Activated naive CD4-positive, alpha-beta T cell treated with anti-CD3 and anti-CD28 coated beads, Interleukin-2, amount 50 U/mL, for 24 hours (primary cell): ENCODE results near the gene PHF19.
A peak's percentile ranks its signal among the peaks of the same experiment; 100 is the strongest.

Experiments
- H3K27ac Mint-ChIP-seq: one replicate; pipeline ENCODE4 v1.8.0; 2021; ENCODE audit warnings: mild to moderate bottlenecking, mixed read lengths
- H3K27me3 Mint-ChIP-seq: one replicate; pipeline ENCODE4 v1.8.0; 2021; ENCODE audit warnings: mixed read lengths
- H3K36me3 Mint-ChIP-seq: one replicate; pipeline ENCODE4 v1.8.0; 2021; ENCODE audit warnings: mixed read lengths
- H3K4me1 Mint-ChIP-seq: one replicate; pipeline ENCODE4 v1.8.0; 2021; ENCODE audit warnings: mixed read lengths
- H3K4me3 Mint-ChIP-seq: one replicate; pipeline ENCODE4 v1.8.0; 2021; ENCODE audit warnings: mild to moderate bottlenecking, mixed read lengths
- H3K9me3 Mint-ChIP-seq: one replicate; pipeline ENCODE4 v1.8.0; 2021; ENCODE audit warnings: mixed read lengths

The PHF19 gene

GRCh38 chr9:120890320-120891244 is 13.6 kb upstream of the PHF19 start:
- Mint-ChIP-seq H3K4me1 (peaks cover 83% of the 10 kb centered on the region), H3K4me3 (peak overlapping the region; percentile 75), H3K27me3 (no peaks in the 10 kb centered on the region), H3K9me3 (no peaks in the 10 kb centered on the region), H3K36me3 (peaks cover 4% of the 10 kb centered on the region), H3K27ac (peak overlapping the region; percentile 98)

DNA sequence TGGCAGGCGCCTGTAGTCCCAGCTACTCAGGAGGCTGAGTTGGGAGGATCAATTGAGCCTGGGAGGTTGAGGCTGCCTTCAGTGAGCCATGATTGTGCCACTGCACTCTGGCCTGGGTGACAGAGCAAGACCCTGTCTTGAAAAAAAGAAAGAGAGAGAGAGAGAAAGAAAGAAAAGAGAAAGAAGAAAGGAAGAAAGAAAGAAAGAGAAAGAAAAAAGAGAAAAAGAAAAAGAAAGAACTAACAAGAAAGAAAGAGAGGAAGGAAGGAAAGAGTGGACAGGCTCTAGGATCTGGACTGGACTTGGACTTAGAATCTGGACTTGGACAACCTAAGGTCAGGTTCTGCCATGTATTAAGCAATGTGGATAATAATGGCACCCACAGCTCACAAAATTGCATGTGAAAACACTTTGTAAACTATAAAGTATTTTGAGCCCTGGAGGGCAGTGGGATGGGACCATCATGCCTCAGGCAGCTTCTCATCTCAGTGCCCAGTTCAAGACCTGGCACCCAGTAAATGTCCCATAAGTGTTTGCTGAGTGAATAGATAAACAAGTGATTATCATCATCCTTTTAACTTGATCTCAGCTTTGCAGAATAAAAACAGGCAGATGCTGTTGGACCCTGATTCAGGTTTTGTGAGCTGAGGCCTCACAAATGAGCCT is 12.8 kb upstream of the PHF19 start:
- H3K4me1 Mint-ChIP-seq, result peaks cover 76% of the 10 kb centered on the region
- no peaks in the 10 kb centered on the region for H3K27me3 Mint-ChIP-seq
- H3K9me3 Mint-ChIP-seq, result no peaks in the 10 kb centered on the region
- peaks cover 4% of the 10 kb centered on the region for H3K36me3 Mint-ChIP-seq
- peak overlapping the region; percentile 75 for H3K4me3 Mint-ChIP-seq
- peak overlapping the region; percentile 98 for H3K27ac Mint-ChIP-seq

GRCh38 chr9:120888626-120889025 is 11.6 kb upstream of the PHF19 start:
- Mint-ChIP-seq H3K4me3 (no peak overlapping the region), H3K27ac (peak overlapping the region; percentile 98), H3K4me1 (peaks cover 76% of the 10 kb centered on the region), H3K9me3 (no peaks in the 10 kb centered on the region), H3K27me3 (no peaks in the 10 kb centered on the region), H3K36me3 (peaks cover 4% of the 10 kb centered on the region)

DNA sequence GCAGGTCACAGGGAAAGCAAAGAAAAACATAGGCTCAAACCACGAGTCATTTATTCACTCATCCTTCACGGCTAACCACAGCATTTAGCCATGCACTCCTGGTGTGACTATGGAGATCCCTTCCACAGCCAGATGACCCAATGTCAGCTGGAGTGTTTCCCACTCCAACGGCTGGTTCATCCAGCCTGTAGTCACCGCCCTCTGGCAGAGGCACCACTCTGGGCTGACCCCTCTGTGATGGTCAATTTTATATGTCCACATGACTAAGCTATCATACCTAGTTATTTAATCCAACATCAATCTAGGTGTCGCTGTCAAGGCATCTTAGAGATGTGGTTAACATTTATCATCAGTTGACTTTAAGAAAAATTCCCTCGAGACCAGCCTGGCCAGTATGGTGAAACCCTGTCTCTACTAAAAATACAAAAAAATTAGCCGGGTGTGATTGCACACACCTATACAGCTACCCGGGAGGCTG is 9.5 kb upstream of the PHF19 start:
- no peaks in the 10 kb centered on the region for H3K27me3 Mint-ChIP-seq
- peaks cover 73% of the 10 kb centered on the region for H3K4me1 Mint-ChIP-seq
- peak overlapping the region; percentile 74 for H3K27ac Mint-ChIP-seq
- no peak overlapping the region for H3K4me3 Mint-ChIP-seq
- H3K9me3 Mint-ChIP-seq, result no peaks in the 10 kb centered on the region
- no peaks in the 10 kb centered on the region for H3K36me3 Mint-ChIP-seq

- peak overlapping the region; percentile 25 for H3K27ac Mint-ChIP-seq
- H3K4me3 Mint-ChIP-seq, result no peak overlapping the region
- no peaks in the 10 kb centered on the region for H3K36me3 Mint-ChIP-seq
- H3K4me1 Mint-ChIP-seq, result peaks cover 73% of the 10 kb centered on the region
- no peaks in the 10 kb centered on the region for H3K27me3 Mint-ChIP-seq
- no peaks in the 10 kb centered on the region for H3K9me3 Mint-ChIP-seq
Measured at GRCh38 chr9:120885958-120886357, 9.0 kb upstream of the PHF19 start.

- Mint-ChIP-seq H3K4me3 (no peak overlapping the region), H3K27me3 (no peaks in the 10 kb centered on the region), H3K27ac (peak overlapping the region; percentile 25), H3K4me1 (peaks cover 73% of the 10 kb centered on the region), H3K9me3 (no peaks in the 10 kb centered on the region), H3K36me3 (no peaks in the 10 kb centered on the region)
Measured at GRCh38 chr9:120885457-120885856, 8.5 kb upstream of the PHF19 start.

DNA sequence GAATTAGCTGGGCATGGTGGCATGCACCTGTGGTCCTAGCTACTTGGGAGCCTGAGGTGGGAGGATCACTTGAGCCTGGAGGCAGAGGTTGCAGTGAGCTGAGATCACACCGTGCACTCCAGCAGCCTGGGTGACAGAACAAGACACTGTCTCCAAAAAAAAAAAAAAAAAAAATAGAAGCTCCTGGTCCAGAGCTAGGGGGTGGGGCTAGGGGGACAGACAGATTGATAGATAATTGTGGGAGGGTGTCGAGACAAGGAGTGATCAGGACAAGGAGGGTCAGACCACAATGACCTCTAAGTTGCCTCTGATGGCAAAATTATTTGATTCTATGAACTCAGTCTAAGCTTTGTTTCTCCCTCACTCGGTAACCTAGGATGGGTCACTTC is 6.6 kb upstream of the PHF19 start:
- peaks cover 73% of the 10 kb centered on the region for H3K4me1 Mint-ChIP-seq
- H3K4me3 Mint-ChIP-seq, result no peak overlapping the region
- no peaks in the 10 kb centered on the region for H3K9me3 Mint-ChIP-seq
- H3K27ac Mint-ChIP-seq, result no peak overlapping the region
- H3K27me3 Mint-ChIP-seq, result no peaks in the 10 kb centered on the region
- H3K36me3 Mint-ChIP-seq, result no peaks in the 10 kb centered on the region

DNA sequence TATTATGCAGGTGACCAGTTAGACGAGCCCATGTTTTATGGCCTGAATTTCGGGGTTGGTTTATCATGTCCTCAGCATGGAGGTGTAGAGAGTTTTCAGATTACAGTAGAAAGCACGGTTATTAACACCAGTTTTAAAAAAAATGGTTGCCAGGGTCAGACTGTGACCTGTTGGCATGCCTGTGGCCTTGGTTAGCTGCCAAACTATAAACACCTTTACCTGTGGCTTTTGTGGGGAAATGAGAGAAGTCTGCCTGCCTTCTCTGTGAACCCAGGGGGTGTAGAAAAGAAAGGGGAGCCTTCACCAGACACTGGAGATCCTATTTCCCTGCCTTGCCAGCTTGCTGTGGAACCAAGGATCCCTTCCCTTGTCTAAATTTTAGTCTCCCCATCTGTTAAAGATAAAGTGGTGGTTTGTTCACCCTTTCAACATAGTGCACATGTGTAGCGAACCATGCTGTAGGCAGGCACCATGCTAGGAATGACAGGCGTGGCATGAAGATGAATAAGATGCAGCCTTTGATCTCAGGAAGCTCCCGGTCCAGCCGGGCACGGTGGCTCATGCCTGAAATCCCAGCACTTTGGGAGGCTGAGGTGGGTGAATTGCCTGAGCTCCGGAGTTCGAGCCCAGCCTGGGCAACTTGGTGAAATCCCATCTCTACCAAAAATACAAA is 6.1 kb upstream of the PHF19 start:
- Mint-ChIP-seq H3K36me3 (no peaks in the 10 kb centered on the region), H3K4me3 (no peak overlapping the region), H3K9me3 (no peaks in the 10 kb centered on the region), H3K4me1 (peaks cover 73% of the 10 kb centered on the region), H3K27me3 (no peaks in the 10 kb centered on the region), H3K27ac (peak overlapping the region; percentile 79)

DNA sequence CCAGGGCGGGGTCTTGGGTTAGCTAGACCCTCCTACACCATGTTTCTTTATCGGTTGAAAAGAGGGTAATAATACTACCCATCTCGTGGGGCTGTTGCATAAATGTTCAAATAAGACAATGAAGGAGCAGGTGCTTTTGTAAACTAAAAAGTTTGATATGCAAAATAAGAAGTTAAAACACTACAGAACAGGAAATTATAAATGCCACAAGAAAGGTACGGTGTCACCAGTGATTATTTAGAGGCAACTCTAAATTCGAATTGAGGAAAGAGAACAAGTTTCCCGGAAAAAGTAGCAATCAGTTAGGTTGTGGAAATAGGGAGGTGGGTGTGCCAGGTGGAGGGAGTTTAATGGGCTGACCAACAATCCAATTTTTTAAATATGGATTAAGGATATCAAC is 2.5 kb upstream of the PHF19 start:
- peaks cover 80% of the 10 kb centered on the region for H3K4me1 Mint-ChIP-seq
- H3K4me3 Mint-ChIP-seq, result peak overlapping the region; percentile 88
- peak overlapping the region; percentile 96 for H3K27ac Mint-ChIP-seq
- H3K27me3 Mint-ChIP-seq, result no peaks in the 10 kb centered on the region
- H3K36me3 Mint-ChIP-seq, result peaks cover 3% of the 10 kb centered on the region
- no peaks in the 10 kb centered on the region for H3K9me3 Mint-ChIP-seq

GRCh38 chr9:120878188-120879130 is 1.5 kb upstream of the PHF19 start:
- H3K4me1 Mint-ChIP-seq, result peaks cover 81% of the 10 kb centered on the region
- H3K9me3 Mint-ChIP-seq, result no peaks in the 10 kb centered on the region
- H3K4me3 Mint-ChIP-seq, result peak overlapping the region; percentile 88
- H3K27me3 Mint-ChIP-seq, result no peaks in the 10 kb centered on the region
- peaks cover 9% of the 10 kb centered on the region for H3K36me3 Mint-ChIP-seq
- H3K27ac Mint-ChIP-seq, result peak overlapping the region; percentile 96

GRCh38 chr9:120877276-120878034 is 467 bp upstream of the PHF19 start:
- peaks cover 10% of the 10 kb centered on the region for H3K36me3 Mint-ChIP-seq
- no peaks in the 10 kb centered on the region for H3K27me3 Mint-ChIP-seq
- peak overlapping the region; percentile 88 for H3K4me3 Mint-ChIP-seq
- H3K9me3 Mint-ChIP-seq, result no peaks in the 10 kb centered on the region
- peak overlapping the region; percentile 95 for H3K27ac Mint-ChIP-seq
- peaks cover 82% of the 10 kb centered on the region for H3K4me1 Mint-ChIP-seq

- Mint-ChIP-seq H3K36me3 (peaks cover 17% of the 10 kb centered on the region), H3K4me1 (peaks cover 77% of the 10 kb centered on the region), H3K4me3 (peak overlapping the region; percentile 82), H3K27me3 (no peaks in the 10 kb centered on the region), H3K27ac (peak overlapping the region; percentile 82), H3K9me3 (no peaks in the 10 kb centered on the region)
Measured at GRCh38 chr9:120875954-120876841, 790 bp downstream of the PHF19 start.

DNA sequence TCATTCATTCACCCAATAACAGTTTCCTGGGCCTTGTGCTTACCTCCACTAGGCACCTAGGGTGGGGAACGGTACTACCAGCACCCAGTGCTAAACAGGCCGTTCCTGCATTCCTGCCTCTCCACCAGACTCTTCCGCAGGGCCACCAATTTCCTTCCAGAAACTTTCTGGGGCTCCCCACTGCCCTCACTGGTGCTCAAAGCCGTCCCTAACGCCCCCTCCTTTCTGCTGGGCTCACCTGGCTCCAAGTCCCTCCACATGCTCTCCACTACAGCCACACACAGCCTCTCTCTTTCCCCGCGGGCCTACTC is 1.4 kb downstream of the PHF19 start:
- H3K4me1 Mint-ChIP-seq, result peaks cover 77% of the 10 kb centered on the region

GRCh38 chr9:120875195-120875565 is 1.8 kb downstream of the PHF19 start:
- Mint-ChIP-seq H3K27me3 (no peaks in the 10 kb centered on the region), H3K4me1 (peaks cover 75% of the 10 kb centered on the region), H3K36me3 (peaks cover 20% of the 10 kb centered on the region), H3K9me3 (no peaks in the 10 kb centered on the region), H3K4me3 (peak overlapping the region; percentile 82), H3K27ac (peak overlapping the region; percentile 82)

More for the DNA sequence above, 1.4 kb downstream of the PHF19 start:
- Mint-ChIP-seq H3K27me3 (no peaks in the 10 kb centered on the region), H3K4me3 (peak overlapping the region; percentile 82), H3K36me3 (peaks cover 20% of the 10 kb centered on the region), H3K9me3 (no peaks in the 10 kb centered on the region), H3K27ac (peak overlapping the region; percentile 82)
